Suppressor macrophage treated with lipopolysaccharide for 1 hour (primary cell): ENCODE results near the gene PSIP1.
A peak's percentile ranks its signal among the peaks of the same experiment; 100 is the strongest.
"Not testable (repeated sequence)": the region's sequence is repeated elsewhere in the genome, so short reads cannot be mapped to it uniquely, and the experiment has no call there.

Source experiments
- DNase-seq, 3 donors: peaks; one replicate each; pipeline ENCODE4 v3.0.0-alpha.2; 2020 to 2022

PSIP1 gene

GRCh38 chr9:15510789-15511575 lies at the start of gene PSIP1:
Gene PSIP1, minus strand, starts transcription at chr9:15510970. Its CDS starts 782 bp downstream, at chr9:15510188.
- DNase-seq, result peak; percentile 81 to 91 (median 87)

- DNase-seq, result no peak
Measured at GRCh38 chr9:15553528-15553898, 42.7 kb upstream of the PSIP1 start.

GRCh38 chr9:15552636-15553527 lies 42.1 kb upstream of the PSIP1 start, which contains the start of gene CCDC171:
Gene CCDC171, plus strand, starts transcription at chr9:15553043. Its CDS starts 11,046 bp downstream, at chr9:15564089.
- DNase-seq, result peak; percentile 96 to 98 (median 98)

GRCh38 chr9:15549611-15550010 lies 38.8 kb upstream of the PSIP1 start:
- no peak for DNase-seq

DNA sequence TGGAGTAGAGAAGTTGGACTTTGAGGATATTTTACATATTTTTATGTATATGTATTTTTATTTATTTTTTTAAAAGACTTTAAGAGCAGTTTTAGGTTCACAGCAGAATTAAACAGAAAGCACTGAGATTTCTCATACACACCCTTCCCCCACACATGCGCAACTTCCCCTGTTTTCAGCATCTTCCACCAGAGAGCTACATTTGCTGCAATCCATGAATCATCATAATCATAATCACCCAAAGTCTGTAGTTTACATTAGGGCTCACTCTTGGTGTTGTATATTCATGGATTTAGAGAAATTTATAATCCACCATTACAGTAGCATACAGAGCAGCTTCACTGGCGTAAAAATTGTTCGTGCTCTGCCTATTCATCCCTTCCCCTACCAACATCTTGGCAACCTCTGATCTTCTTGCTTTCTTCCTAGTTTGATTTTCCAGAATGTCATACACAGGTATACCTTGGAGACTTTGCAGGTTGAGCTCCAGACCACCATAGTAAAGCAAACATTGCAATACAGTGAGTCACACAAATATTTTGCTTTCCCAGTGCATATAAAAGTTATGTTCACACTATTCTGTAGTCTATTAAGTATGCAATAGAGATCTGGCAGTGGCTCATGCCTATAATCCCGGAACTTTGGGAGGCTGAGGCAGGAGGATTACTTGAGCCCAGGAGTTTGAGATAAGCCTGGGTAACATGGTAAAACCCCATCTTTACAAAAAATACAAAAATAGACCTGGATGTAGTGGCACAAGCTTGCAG lies 32.5 kb upstream of the PSIP1 start:
- DNase-seq, result peak; percentile 61 to 70 (median 63)

DNA sequence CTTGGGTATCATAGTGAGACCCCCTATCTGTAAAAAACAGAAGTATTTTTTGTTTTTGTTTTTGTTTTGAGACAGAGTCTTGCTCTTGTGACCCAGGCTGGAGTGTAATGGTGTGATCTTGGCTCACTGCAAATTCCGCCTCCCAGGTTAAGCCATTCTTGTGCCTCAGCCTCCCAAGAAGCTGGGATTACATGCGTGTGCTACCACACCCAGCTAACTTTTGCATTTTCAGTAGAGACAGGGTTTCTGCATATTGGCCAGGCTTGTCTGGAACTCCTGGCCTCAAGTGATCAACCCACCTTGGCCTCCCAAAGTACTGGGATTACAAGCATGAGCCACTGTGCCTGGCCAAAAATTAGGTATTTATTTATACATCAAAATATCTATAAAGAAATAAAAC lies 31.9 kb upstream of the PSIP1 start:
- DNase-seq, result no peak

DNA sequence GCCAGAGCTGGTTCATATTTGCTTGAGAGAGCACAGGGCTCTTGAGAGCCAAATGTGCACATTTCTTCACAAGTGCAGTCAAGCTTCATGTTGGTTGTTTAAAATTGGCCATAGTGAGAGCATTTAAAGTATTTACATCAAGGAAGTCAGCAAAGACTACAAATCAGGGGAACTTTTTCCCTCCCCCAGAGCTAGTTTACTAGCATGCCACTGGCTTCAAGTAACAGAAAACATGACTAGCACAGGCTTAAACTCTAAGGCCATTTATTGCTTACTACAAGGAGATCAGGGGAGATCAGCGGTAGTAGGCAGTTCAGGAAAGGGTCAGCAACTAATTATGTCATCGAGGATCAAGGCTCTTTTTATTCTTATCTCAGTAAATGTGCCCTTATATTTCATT lies 31.1 kb upstream of the PSIP1 start:
- no peak for DNase-seq

GRCh38 chr9:15531380-15531779 lies 20.6 kb upstream of the PSIP1 start:
- DNase-seq, result no peak

DNA sequence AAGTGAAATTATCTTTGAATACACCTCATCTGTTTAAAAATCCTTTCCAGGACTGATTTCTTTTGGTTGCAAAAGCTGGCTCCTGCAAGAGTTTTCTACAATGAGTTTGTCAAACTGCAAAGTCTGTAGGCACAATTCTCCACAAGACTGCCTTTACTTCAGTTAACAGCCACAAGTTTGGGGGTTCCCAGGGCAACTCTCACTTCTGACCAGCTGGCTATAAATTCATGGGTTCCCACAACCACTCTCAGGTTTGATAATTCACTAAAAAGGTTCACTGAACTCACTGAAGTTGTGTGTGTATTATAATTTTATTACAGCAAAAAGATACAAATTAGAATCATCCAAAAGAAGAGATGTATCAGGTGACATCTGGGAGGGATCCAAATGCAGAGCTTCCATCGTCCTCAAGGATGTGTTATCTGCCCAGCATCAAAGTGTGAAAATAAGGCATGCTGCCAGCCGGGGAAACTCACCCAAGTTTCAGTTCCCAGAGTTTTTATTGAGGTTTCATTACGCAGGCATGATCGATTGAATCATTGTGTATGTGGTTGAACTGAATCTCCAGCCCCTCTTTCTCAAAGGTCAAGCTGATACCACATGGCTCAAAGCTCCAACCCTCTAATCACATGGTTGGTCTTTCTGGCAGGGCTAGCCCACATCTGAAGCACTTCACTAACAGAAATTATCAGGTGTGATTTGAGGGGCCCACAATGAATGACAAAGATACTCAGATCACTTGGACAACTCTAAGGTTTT lies 19.0 kb upstream of the PSIP1 start:
- DNase-seq, result no peak

DNA sequence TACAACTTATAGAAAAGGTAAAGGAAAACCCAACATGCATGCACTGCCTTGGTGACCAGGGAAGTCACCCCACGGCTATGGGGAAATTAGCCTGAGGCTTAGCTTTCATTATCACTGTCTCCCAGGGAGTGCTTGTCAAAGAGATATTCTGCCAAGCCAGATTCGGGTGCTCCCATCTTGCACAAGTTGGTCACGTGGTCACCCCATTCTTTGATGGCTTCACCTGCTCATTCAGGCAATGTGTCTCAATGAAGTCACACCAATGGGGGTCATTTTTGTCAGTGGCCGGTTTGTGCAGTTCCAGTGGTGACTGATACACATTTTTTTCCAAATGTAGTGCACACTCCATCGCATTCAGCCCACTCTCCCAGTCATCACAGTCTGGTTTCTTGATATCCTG lies 16.3 kb upstream of the PSIP1 start:
- DNase-seq, result not testable (repeated sequence)

GRCh38 chr9:15525958-15526357 lies 15.2 kb upstream of the PSIP1 start:
- no peak for DNase-seq

GRCh38 chr9:15524845-15525455 lies 14.2 kb upstream of the PSIP1 start:
- no peak for DNase-seq

DNA sequence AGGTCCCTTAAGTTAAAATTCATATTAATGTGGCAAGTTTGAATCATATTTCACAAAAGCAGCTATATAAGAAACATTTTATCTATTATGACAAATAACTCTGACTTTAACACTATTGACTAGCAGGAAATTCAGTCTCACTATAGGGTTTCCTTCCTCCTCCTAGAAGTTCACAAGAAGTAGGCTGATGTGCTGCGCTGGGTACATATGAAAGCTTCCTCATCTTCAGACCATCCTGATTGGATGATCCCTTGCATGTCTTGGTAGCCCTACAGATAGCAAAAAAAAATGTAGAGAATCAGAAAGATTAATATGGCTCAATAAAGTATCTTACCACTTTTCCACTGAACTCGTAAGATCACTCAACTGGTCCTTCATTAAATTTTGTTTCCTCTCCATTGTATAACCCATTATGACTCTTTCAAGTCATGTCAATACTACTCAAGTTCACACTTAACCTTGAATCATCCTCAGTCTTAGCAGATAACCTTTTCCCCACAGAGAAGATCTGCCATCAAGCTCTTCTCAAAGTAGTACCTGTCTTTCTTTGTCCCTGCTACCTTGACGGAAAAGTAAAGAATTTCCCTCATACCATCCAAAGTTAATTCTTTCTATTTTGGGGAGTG lies 11.5 kb upstream of the PSIP1 start:
- no peak for DNase-seq

GRCh38 chr9:15521254-15521653 lies 10.5 kb upstream of the PSIP1 start:
- no peak for DNase-seq

DNA sequence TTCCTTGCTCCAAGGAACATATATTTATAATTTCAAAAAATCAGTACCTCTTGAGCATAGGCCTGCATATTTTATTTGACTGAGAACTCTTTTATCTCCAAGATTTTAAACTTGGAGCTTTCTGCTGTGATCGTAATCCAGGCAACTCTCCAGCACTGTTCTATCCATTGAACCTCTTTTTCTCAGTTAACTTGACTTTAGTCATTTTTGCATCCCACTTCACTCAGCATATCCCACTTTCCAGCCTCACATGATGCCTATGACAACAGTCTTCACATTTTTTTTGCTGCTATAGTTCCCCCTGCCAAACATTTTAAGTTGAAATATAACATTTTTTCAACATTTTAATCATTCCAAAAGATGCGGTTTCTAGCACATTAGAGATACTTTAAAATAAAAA lies 9.1 kb upstream of the PSIP1 start:
- no peak for DNase-seq

GRCh38 chr9:15513335-15513734 lies 2.6 kb upstream of the PSIP1 start:
- peak in 1 of 3 donors; percentile 15 for DNase-seq

GRCh38 chr9:15512889-15513288 lies 2.1 kb upstream of the PSIP1 start:
- DNase-seq, result no peak

GRCh38 chr9:15512204-15512603 lies 1.4 kb upstream of the PSIP1 start:
- DNase-seq, result no peak

DNA sequence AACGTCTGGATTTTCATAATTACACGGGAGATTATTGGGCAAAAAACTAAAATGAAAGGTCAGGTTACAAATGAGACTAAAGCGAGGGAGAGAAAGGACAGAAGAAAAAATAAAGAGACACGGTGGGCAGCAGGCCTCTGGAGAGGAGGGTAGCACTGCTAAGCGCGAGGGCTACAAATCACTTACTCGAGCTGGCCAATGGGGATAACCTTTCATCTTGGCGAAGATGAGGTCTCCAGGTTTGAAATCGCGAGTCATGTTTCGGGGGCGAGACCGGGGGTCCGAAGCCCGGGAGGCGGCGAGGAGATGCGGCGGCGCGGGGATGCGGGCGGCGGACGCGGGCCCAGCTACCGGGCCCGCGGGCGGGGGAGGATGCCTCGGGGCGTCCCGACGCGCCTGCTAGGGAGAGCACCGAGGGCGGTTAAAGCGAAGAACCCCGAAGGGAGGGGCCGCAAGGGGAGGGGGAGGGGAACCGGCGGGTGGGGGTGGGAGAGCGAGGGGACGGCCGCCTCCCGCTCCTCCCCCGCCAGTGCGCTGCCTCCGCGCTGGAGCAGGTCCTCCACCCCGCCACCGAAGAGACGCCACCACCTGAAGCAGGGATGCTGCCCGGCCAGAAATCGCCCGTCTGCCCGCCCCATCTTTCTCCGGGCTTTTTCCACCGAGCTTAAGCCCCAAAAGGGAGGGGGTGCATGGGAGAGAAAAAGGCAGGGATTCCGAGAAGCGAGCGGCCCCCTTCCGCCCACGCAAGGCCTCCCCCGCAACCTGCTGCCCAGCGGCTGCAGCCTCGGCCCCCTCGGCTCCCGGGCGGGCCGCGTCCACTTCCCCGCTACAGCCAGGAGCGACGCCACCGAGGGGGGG lies 610 bp downstream of the PSIP1 start:
- peak; percentile 34 to 55 (median 54) for DNase-seq

DNA sequence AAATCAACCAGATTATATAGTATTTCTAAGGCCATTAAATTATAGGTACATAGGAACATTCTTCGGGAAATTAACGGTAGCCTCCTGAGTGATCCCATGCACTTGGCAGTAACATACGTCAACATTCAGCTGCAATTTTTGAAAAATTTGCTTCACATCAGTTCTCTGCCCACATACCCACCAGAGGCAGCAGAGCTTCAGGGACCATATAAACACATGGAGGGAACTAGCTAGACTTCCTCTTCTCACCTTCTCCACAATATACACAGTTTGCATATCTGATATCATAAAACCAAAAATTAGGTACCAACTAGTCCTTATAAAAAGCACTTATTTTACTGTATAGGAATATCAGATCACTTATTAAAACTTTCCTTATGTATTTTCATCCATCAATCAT lies 4.8 kb downstream of the PSIP1 start:
- DNase-seq, result peak in 2 of 3 donors; percentile 11 to 28
